HG02840 (cell line): ENCODE results near the gene FLNB.

Experiments used
- ATAC-seq: cut with Tn5 transposase; IDR thresholded peaks from one replicate; pipeline ENCODE4 v1.9.1; 2021; ENCODE audit warnings: mild to moderate bottlenecking, moderate library complexity, moderate number of reproducible peaks; ENCODE audit not compliant: unreplicated experiment, low FRiP score

Gene FLNB

DNA sequence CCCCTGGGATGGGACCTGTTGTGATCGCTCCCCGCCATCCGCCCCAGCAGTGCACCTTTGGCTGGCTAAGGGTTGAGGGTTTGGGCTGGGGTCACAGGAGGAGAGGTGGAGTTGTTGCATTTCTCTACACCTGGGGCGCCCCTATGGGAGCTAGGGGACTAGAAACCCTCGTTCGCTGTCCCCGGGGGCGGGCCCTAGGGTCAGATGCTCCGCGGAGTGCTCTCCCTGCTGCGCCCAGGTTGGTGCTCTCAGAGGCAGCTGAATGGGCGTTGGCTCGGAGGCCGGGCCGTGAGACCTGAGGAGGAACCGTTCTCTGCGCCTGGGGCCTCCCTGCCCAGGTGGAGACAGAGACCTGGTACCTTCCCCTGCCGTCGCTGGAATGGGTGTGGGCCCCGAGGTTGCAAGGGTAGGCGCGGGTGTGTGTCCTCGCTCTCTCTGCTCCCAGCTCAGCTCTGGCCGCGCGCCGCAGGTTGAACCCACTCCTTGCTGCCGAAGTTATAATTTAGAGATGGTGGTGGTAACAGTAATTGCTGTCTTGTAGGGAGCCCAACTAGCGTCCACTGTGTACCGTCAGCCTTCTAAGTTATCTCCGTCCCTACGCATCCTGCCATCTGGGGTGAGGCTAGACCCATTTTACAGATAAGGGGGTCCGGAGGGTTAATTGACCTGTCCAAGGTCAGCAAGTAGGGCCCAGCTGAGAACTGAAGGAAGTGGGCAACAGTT lies 965 bp downstream of the FLNB start:
- ATAC-seq, result no peak

GRCh38 chr3:58009749-58010535 lies 1.7 kb downstream of the FLNB start:
- no peak for ATAC-seq

- no peak for ATAC-seq
Observed at GRCh38 chr3:58010562-58010961, 2.3 kb downstream of the FLNB start.

- no peak for ATAC-seq
Observed at GRCh38 chr3:58011580-58011979, 3.4 kb downstream of the FLNB start.

GRCh38 chr3:58012302-58012701 lies 4.1 kb downstream of the FLNB start:
- ATAC-seq, result no peak

DNA sequence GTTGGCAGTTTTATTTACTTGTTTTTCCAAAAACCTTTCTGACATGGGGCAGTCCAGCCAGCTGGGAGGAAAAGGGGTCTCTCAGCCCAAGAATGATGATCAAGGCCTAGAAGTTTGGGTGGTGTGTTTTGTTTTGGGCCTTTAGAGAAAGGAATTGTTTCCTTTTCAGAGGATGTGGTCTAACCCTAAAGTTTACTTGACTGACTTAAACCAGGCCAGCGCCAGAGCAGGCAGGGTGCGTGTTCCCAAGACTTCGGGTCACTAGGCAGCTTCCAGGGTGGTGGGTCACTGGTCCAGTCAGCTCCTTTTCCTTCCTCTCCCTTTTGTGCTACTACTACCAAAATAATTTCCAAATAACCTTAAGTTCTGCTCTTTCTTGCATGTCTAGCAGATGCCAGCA lies 4.9 kb downstream of the FLNB start:
- no peak for ATAC-seq

GRCh38 chr3:58013973-58014649 lies 5.9 kb downstream of the FLNB start:
- ATAC-seq, result no peak

GRCh38 chr3:58015520-58015915 lies 7.3 kb downstream of the FLNB start:
- no peak for ATAC-seq

DNA sequence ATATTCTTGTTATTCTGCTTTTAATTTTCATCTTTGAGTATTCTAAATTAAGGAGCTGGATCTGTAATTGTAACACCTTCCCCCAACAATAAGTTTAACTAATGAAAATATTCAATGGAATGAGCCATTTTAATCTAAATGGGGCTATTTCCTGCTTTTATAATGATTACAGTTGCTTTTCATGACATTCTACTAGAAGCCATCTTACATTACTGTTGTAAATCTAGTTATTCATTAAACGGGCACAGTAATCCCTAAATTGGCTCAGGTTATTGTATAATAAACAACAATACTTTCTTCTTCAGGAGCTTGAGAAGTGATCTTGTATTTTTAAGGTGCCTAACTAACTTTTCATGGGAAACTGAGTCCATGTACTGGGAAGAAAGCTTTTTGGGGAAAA lies 8.5 kb downstream of the FLNB start:
- ATAC-seq, result no peak

GRCh38 chr3:58018892-58019742 lies 10.9 kb downstream of the FLNB start:
- no peak for ATAC-seq

DNA sequence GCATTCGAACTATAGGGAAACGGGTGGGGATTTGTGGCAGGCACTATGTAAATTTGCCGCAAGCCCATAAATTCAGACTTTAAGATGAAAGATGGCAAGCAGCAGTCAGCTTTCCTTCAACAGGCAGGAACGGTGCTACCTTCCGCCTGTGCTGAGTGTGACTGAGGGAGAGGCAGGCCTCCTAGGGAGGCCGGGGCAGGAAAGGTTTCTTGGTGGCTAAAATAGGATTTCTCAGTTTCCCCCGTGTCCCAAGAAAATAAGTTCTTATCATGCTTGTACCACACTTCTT lies 12.5 kb downstream of the FLNB start:
- no peak for ATAC-seq

- no peak for ATAC-seq
Observed at GRCh38 chr3:58021072-58021959, 13.1 kb downstream of the FLNB start.

DNA sequence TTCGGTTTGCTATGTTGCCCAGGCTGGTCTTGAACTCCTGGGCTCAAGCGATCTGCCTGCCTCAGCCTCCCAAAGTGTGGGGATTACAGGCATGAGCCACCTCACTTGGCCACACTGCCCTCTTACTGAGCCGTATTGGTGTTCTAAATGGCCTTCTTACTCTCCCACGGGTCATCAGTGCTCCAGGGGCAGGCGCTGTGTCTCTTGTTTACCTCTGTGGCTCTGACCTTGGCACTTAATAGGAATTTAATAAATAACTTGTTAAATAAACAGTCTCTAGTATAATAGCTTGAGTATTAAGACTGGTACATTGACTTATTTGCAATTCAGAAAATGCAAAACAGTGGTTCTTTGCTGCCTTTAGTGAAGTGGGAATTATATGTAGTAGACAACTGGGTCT lies 13.7 kb downstream of the FLNB start:
- ATAC-seq, result no peak

- ATAC-seq, result no peak
Observed at GRCh38 chr3:58022490-58022889, 14.3 kb downstream of the FLNB start.

DNA sequence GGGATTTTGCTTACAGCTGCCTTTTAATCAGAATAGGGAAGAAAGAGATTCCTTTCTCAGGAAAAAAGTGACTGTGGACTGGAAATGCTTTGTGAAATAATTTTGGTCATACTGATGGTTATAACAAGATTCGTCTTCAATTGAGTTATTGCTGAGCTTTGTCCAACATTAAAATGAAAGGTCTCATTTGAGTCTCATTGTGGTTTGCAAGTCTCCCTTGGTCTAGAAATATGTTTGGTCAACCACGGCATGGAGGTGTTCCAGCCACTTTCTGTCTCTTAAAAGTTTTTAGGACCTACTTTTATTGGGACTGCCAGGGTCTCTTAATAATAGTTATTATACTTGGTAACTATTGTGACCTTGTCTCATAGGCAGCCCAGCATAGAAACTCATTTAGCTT lies 15.3 kb downstream of the FLNB start:
- ATAC-seq, result no peak

- no peak for ATAC-seq
Observed at GRCh38 chr3:58025406-58025805, 17.2 kb downstream of the FLNB start.

GRCh38 chr3:58025837-58026569 lies 17.8 kb downstream of the FLNB start:
- ATAC-seq, result no peak

GRCh38 chr3:58026598-58026997 lies 18.4 kb downstream of the FLNB start:
- no peak for ATAC-seq

GRCh38 chr3:58027704-58028317 lies 19.6 kb downstream of the FLNB start:
- ATAC-seq, result no peak
